HG03457 (cell line): ENCODE data around the gene AMHR2.
"Not testable (repeated sequence)": the region's sequence is repeated elsewhere in the genome, so short reads cannot be mapped to it uniquely, and the experiment has no call there.

ENCODE experiments used
- ATAC-seq: cut with Tn5 transposase; IDR thresholded peaks from one replicate; pipeline ENCODE4 v1.9.1; 2021; ENCODE audit warnings: moderate number of reproducible peaks; ENCODE audit not compliant: unreplicated experiment

The AMHR2 gene

DNA sequence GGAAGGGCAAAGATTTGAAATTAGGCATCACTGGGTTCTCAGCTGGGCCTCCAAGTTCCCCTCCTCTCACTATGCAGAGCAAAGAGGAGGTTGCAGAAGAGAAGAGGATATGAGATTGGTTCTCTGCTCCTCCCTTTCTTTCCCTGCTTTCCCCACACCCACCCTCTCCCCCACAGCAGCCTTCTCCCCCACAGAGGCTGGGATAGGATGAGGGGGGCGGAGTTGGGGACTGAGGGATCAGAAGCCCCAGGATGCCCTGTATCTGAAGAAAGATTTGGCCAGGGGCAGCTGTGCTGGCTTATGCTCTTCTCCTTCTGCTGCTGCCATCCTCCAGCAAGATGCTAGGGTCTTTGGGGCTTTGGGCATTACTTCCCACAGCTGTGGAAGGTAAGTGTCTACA lies at the start of gene AMHR2:
TSS of gene AMHR2 (plus strand) at position 259 of the 400 bp plus-strand sequence. CDS start at position 339, 80 bp downstream.
- no peak for ATAC-seq

DNA sequence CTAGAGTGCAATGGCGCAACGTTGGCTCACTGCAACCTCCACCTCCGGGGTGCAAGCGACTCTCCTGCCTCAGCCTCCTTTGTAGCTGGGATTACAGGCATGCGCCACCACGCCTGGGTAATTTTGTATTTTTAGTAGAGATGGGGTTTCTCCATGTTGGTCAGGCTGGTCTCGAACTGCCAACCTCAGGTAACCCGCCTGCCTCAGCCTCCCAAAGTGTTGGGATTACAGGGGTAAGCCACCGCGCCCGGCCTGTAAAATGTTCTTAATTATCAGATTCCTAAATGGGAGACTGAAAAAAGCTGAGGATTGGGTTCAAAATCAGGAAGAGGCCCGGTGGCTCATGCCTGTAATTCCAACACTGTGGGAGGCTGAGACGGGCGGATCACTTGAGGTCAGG lies 49.4 kb upstream of the AMHR2 start:
- ATAC-seq: not testable (repeated sequence)

- ATAC-seq: no peak
Measured at GRCh38 chr12:53376747-53377146, 46.9 kb upstream of the AMHR2 start.

DNA sequence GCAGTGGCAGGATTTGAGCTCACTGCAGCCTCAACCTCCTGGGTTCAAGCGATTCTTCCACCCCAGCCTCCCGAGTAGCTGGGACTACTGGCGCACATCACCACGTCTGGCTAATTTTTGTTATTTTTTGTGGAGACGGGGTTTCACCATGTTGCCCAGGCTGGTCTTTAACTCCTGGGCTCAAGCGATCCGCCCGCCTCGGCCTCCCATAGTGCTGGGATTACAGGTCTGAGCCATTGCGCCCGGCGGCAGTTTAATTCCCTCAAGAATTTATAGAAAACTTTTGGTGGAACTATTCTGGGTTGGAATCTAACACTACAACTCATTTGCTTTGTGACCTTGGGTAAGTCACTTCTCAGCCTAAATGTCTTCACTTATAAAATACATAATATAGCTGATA lies 45.4 kb upstream of the AMHR2 start:
- no peak for ATAC-seq

DNA sequence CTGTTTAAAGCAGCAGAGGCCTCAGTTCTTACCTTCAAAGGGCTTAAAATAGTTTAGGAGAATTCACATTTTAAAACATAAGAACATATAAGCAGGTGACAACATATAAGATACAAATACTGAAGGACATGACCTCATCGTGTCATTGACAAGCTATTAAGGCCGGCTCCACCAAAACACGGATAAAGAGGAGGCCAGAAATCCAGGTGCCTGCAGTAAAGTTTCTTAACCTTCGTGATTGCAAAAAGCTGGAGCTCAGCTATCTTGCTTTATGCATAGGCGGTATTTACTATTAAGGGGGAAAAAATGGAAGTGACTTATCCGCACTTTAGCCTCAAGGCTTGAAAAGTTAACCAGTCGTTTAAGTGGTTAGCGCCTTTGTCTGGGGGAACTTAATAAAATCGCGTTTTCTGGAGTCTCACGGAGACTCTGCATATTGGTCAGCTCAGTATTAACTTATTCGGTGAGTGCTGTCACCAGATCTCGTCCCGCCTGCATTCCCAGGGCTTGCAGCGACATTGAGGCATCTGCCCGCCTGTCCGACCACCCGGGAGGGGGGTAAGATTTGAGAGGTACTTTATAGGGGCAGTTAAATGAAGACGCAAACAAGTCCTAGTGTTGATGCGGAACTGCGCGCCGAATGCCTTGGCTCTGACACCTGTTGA lies 44.8 kb upstream of the AMHR2 start:
- ATAC-seq: no peak

DNA sequence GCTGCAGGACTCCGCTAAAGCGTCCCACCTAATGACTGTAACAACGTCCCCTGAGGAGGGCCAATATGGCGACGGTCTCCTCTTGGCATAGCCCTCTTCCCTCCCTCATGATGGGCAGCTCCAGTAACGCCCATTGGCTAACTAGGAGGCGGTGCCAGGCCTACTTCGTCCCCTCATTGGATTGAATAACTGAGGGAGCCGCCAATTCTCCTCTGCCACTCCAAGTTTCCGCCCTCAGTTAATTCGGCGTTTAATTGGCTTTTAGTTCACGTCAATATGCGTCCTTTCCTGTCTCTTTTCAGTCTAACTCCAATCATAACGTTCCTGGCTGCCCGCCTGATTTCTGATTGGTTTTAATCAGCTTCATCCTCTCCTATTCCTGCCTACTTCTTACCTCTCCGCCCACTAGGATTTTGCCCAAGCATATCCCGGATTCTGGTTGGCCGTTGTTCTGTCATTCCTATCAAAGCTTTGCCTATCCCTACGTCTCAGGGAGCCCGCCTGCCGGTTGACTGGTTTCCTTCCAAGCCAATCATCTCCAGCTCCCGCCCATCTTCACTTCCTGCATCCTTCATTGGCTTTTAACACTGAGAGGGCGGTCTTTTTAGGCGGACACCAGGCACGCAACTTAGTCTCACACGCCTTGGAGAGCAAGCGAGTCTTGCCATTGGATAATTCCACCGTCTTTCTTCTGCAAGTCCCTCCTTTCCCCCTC lies 44.1 kb upstream of the AMHR2 start:
- peak; percentile 59 for ATAC-seq

GRCh38 chr12:53380104-53380793 lies 43.4 kb upstream of the AMHR2 start, which contains the start of gene SP1:
Gene SP1 (plus strand): TSS chr12:53380176. CDS start chr12:53380292, 116 bp downstream.
- peak; percentile 33 for ATAC-seq

GRCh38 chr12:53380794-53381730 lies 42.6 kb upstream of the AMHR2 start:
- ATAC-seq: no peak

GRCh38 chr12:53381731-53382630 lies 41.7 kb upstream of the AMHR2 start:
- no peak for ATAC-seq

- ATAC-seq: no peak
Measured at GRCh38 chr12:53383258-53383657, 40.4 kb upstream of the AMHR2 start.

DNA sequence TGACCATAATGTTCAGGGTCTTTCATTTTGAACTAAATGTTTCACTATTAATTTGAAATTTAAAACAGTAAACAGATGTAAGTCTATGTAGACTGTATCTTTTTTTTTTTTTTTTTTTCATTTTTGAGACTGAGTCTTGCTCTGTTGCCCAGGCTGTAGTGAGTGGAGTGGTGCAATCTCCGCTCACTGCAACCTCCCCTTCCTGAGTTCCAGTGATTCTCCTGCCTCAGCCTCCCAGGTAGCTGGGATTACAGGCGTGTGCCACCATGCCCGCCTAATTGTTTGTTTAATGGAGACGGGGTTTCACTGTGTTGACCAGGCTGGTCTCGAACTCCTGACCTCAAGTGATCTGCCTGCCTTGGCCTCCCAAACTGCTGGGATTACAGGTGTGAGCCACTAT lies 37.3 kb upstream of the AMHR2 start:
- ATAC-seq: not testable (repeated sequence)

GRCh38 chr12:53388932-53389331 lies 34.7 kb upstream of the AMHR2 start:
- no peak for ATAC-seq

- ATAC-seq: no peak
Measured at GRCh38 chr12:53389702-53390101, 34.0 kb upstream of the AMHR2 start.

- no peak for ATAC-seq
Measured at GRCh38 chr12:53391724-53392123, 31.9 kb upstream of the AMHR2 start.

DNA sequence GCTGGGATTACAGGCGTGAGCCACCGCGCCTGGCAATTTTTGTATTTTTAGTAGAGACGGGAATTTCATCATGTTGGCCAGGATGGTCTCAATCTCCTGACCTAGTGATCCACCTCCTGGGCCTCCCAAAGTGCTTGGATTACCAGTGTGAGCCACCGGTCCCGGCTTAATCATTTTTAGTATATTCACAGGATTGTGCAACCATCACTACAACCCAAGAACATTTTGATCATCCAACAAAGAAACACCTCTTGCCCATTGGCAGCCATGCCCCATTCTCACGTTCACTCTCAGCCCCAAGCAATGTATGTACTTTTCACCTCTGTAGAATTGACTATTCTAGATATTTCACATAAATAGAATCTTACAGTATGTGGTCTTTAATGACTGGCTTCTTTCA lies 23.8 kb upstream of the AMHR2 start:
- ATAC-seq: no peak

DNA sequence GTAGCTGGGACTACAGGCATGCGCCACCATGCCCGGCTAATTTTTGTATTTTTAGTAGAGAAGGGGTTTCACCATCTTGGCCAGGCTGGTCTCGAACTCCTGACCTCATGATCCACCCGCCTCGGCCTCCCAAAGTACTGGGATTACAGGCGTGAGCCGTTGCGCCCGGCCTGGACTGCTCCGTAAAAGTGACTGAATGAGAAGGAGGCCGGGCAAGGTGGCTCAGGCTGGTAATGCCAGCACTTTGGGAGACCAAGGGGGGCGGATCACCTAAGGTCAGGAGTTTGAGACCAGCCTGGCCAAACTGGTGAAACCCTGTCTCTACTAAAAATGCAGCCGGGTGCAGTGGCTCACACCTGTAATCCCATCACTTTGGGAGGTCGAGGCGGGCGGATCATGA lies 21.3 kb upstream of the AMHR2 start:
- ATAC-seq: not testable (repeated sequence)

- no peak for ATAC-seq
Measured at GRCh38 chr12:53402871-53403270, 20.8 kb upstream of the AMHR2 start.

- no peak for ATAC-seq
Measured at GRCh38 chr12:53410951-53411350, 12.7 kb upstream of the AMHR2 start.

DNA sequence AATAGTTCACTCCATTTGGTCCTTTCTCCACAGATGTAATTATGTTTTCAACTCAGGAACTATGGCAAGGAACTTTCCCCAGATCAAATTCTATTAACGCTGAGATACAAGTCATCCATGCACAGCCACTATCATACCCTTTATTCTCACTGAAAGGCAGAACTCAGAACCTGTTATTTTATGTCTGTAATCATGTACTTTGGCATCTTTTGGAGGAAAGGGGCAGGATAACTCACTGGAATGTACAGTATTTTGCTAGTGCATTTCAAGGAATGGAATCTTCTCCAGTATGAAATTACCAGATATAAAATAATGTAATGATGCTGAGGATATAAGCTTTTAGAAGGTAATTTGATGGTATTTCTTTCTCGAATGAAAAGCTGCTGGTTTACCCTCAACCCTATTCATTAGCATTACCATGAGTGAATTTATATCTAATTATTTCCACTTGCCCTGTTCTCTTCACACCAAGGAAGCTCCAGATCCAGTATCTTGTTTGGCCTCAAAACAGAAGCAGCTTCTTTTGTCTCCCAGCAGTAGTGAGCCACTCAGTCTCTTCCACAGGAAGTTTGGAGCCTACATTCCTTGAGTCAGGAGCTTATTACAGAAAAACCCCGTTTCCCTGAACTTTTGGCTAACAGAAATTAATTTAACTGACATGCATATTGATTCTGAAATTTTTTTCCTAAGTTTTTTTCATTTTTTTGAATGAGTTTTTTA lies 10.0 kb upstream of the AMHR2 start:
- no peak for ATAC-seq
